Stimulated activated naive CD8-positive, alpha-beta T cell treated with anti-CD3 and anti-CD28 coated beads, Interleukin-15, amount 100 ng/mL, for 72 hours (primary cell): ENCODE data around the gene SCAF11.

Experiments used
- ATAC-seq: fragments of 150-1000 bp; cut with Tn5 transposase; 2 replicates; pipeline ENCODE4 v1.10.0; 2021; ENCODE audit warnings: mild to moderate bottlenecking, moderate library complexity
- DNase-seq, 2 donors: peaks; one replicate each; pipeline ENCODE4 v3.0.0; 2021 to 2022
- H3K27ac Mint-ChIP-seq, 2 donors: one replicate each; pipeline ENCODE4 v1.8.0; 2022; ENCODE audit warnings: mild to moderate bottlenecking in 2 of 2, mixed read lengths in 2 of 2, moderate library complexity in 2 of 2
- H3K27me3 Mint-ChIP-seq: one replicate; pipeline ENCODE4 v1.8.0; 2022; ENCODE audit warnings: mixed read lengths
- H3K4me1 Mint-ChIP-seq: one replicate; pipeline ENCODE4 v1.8.0; 2022; ENCODE audit warnings: mild to moderate bottlenecking, mixed read lengths
- H3K4me3 Mint-ChIP-seq, 2 donors: one replicate each; pipeline ENCODE4 v1.8.0; 2022; ENCODE audit warnings: mild to moderate bottlenecking in 2 of 2, mixed read lengths in 2 of 2, moderate library complexity in 1 of 2
- H3K9me3 Mint-ChIP-seq, 2 donors: one replicate each; pipeline ENCODE4 v1.8.0; 2022; ENCODE audit warnings: mixed read lengths in 2 of 2

SCAF11 gene

GRCh38 chr12:45909041-45909713, 81.2 kb downstream of the SCAF11 start:
- H3K4me1 Mint-ChIP-seq = no peaks in the 10 kb centered on the region
- ATAC-seq = no peak
- no peak for DNase-seq
- H3K27me3 Mint-ChIP-seq = no peaks in the 10 kb centered on the region
- H3K4me3 Mint-ChIP-seq = no peak overlapping the region
- H3K9me3 Mint-ChIP-seq = no peaks in the 10 kb centered on the region
- no peak overlapping the region for H3K27ac Mint-ChIP-seq

- Mint-ChIP-seq H3K27me3 (no peaks in the 10 kb centered on the region), H3K4me1 (no peaks in the 10 kb centered on the region), H3K9me3 (no peaks in the 10 kb centered on the region), H3K4me3 (no peak overlapping the region), H3K27ac (no peak overlapping the region)
- DNase-seq = no peak
- ATAC-seq = no peak
Observed at GRCh38 chr12:45907955-45908354, 82.4 kb downstream of the SCAF11 start.

GRCh38 chr12:45898094-45898493, 92.3 kb downstream of the SCAF11 start:
- no peaks in the 10 kb centered on the region for H3K4me1 Mint-ChIP-seq
- peaks cover 0 to 8% of the 10 kb centered on the region in 2 donors for H3K9me3 Mint-ChIP-seq
- no peaks in the 10 kb centered on the region for H3K27me3 Mint-ChIP-seq
- peak; percentile 40 for ATAC-seq
- H3K4me3 Mint-ChIP-seq = no peak overlapping the region
- no peak for DNase-seq
- H3K27ac Mint-ChIP-seq = peak overlapping the region in 1 of 2 donors; percentile 76

GRCh38 chr12:45895961-45896360, 94.4 kb downstream of the SCAF11 start:
- ATAC-seq (no peak), DNase-seq (no peak)
- Mint-ChIP-seq H3K4me3 (no peak overlapping the region), H3K27me3 (no peaks in the 10 kb centered on the region), H3K4me1 (peaks cover 12% of the 10 kb centered on the region), H3K27ac (no peak overlapping the region), H3K9me3 (peaks cover 0 to 8% of the 10 kb centered on the region in 2 donors)

- H3K4me3 Mint-ChIP-seq = no peak overlapping the region
- no peak for DNase-seq
- no peak overlapping the region for H3K27ac Mint-ChIP-seq
- H3K27me3 Mint-ChIP-seq = no peaks in the 10 kb centered on the region
- no peak for ATAC-seq
- H3K4me1 Mint-ChIP-seq = peaks cover 13% of the 10 kb centered on the region
- H3K9me3 Mint-ChIP-seq = peaks cover 0 to 5% of the 10 kb centered on the region in 2 donors
Observed at GRCh38 chr12:45893240-45893639, 97.1 kb downstream of the SCAF11 start.

- no peak overlapping the region for H3K4me3 Mint-ChIP-seq
- H3K27me3 Mint-ChIP-seq = no peaks in the 10 kb centered on the region
- ATAC-seq (no peak), DNase-seq (no peak)
- H3K27ac Mint-ChIP-seq = no peak overlapping the region
- peaks cover 13% of the 10 kb centered on the region for H3K4me1 Mint-ChIP-seq
- H3K9me3 Mint-ChIP-seq = peaks cover 7 to 9% of the 10 kb centered on the region in 2 donors
Observed at GRCh38 chr12:45890276-45890675, 100.1 kb downstream of the SCAF11 start.

GRCh38 chr12:45887544-45887943, 102.8 kb downstream of the SCAF11 start:
- no peak for ATAC-seq
- Mint-ChIP-seq H3K4me3 (no peak overlapping the region), H3K27ac (no peak overlapping the region), H3K9me3 (peaks cover 9 to 13% of the 10 kb centered on the region in 2 donors), H3K4me1 (peaks cover 13% of the 10 kb centered on the region), H3K27me3 (no peaks in the 10 kb centered on the region)
- no peak for DNase-seq

- Mint-ChIP-seq H3K9me3 (peaks cover 9 to 13% of the 10 kb centered on the region in 2 donors), H3K4me3 (no peak overlapping the region), H3K4me1 (peaks cover 13% of the 10 kb centered on the region), H3K27me3 (no peaks in the 10 kb centered on the region), H3K27ac (no peak overlapping the region)
- DNase-seq (no peak), ATAC-seq (no peak)
Observed at GRCh38 chr12:45886685-45887084, 103.7 kb downstream of the SCAF11 start.

DNA sequence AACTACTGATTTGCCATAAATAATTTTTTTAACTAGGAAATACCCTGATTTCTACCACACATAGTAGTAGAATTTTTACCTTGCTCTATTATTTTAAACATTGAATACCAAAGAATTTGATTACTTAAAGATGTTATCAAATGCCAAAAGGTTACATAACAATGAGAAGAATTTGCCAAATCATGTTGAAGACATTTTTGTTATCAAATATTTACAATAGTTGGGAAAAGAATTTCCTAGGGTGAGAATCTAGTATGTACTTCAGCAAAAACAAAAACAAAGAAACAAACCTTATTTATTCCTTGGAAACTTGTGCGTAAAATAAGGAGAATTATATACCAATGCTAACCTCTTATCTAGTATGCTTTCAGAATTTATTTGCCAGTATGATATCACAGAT, 107.2 kb downstream of the SCAF11 start:
- Mint-ChIP-seq H3K27me3 (no peaks in the 10 kb centered on the region), H3K4me3 (no peak overlapping the region), H3K9me3 (peaks cover 9 to 18% of the 10 kb centered on the region in 2 donors), H3K27ac (no peak overlapping the region), H3K4me1 (peaks cover 19% of the 10 kb centered on the region)
- ATAC-seq = no peak
- DNase-seq = no peak

GRCh38 chr12:45880533-45880932, 109.8 kb downstream of the SCAF11 start:
- Mint-ChIP-seq H3K27me3 (no peaks in the 10 kb centered on the region), H3K27ac (no peak overlapping the region), H3K9me3 (peaks cover 1 to 13% of the 10 kb centered on the region in 2 donors), H3K4me1 (peaks cover 33% of the 10 kb centered on the region), H3K4me3 (no peak overlapping the region)
- DNase-seq = no peak
- ATAC-seq = no peak

DNA sequence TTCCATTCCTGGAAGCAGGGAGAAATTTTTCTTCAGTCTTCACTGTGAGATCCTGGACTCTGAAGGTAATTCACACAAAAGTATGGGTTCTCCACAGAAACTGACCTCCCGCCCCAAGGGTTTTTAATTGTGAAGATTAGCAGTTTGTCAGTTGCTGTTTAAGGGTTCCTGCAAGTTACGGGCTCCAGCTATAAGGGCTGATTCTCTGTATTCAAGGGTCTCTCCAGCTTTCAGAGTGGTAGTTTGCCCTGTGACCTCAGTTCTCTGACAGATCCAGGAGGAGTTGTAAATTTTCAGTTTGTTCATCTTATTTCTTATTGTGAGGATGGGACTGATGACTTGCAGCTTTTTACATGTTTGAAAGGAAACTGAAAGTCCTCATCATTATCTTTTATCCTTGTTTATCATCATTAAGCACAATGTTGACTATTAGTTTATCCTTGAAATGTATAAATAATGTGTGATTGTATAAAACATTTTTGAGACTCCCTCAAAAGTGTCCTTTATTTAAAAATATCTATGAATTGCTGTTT, 110.9 kb downstream of the SCAF11 start:
- H3K27ac Mint-ChIP-seq = no peak overlapping the region
- peaks cover 35% of the 10 kb centered on the region for H3K4me1 Mint-ChIP-seq
- no peak overlapping the region for H3K4me3 Mint-ChIP-seq
- ATAC-seq = no peak
- H3K27me3 Mint-ChIP-seq = no peaks in the 10 kb centered on the region
- H3K9me3 Mint-ChIP-seq = peaks cover 0 to 5% of the 10 kb centered on the region in 2 donors
- no peak for DNase-seq

DNA sequence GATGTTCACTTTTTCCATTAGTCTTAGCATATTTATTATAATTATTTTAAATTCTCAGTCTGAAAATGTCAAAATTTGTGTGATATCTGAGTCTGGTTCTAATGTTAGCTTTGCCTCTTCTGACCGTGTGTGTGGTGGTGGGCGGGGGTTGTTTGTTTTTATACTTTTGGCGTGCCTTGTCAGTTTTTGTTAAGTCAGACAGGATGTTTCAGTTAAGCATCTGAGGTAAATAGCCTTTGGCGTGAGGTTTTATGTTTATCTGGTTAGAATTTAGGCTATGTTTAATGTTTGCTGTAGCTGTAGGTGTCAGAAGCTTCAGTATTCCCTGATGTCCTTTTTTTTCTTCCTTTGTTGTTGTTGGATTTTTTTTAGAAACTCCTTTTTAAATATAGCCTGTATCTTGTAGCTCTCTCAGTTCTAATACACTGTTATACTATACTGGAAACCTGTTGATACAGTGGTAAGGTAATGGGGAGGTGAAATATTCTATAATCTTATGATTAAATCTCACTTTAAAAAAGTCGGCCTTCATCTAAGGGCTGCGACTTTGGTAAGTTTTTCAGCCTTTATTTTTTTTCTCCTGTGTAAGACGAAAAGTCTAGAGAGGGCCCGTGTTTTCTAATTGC, 111.6 kb downstream of the SCAF11 start:
- no peak overlapping the region for H3K4me3 Mint-ChIP-seq
- no peaks in the 10 kb centered on the region for H3K27me3 Mint-ChIP-seq
- DNase-seq (no peak), ATAC-seq (no peak)
- H3K27ac Mint-ChIP-seq = peak overlapping the region in 1 of 2 donors; percentile 61
- H3K9me3 Mint-ChIP-seq = peaks cover 0 to 5% of the 10 kb centered on the region in 2 donors
- peaks cover 35% of the 10 kb centered on the region for H3K4me1 Mint-ChIP-seq

- Mint-ChIP-seq H3K27ac (no peak overlapping the region), H3K4me1 (peaks cover 36% of the 10 kb centered on the region), H3K9me3 (peaks cover 0 to 5% of the 10 kb centered on the region in 2 donors), H3K4me3 (no peak overlapping the region), H3K27me3 (no peaks in the 10 kb centered on the region)
- DNase-seq (no peak), ATAC-seq (no peak)
Observed at GRCh38 chr12:45877069-45877468, 113.3 kb downstream of the SCAF11 start.

GRCh38 chr12:45872446-45872845, 117.9 kb downstream of the SCAF11 start:
- Mint-ChIP-seq H3K9me3 (no peaks in the 10 kb centered on the region), H3K27ac (peak overlapping the region in 1 of 2 donors; percentile 31), H3K4me3 (no peak overlapping the region), H3K27me3 (no peaks in the 10 kb centered on the region), H3K4me1 (peaks cover 20% of the 10 kb centered on the region)
- no peak for DNase-seq
- no peak for ATAC-seq
